M059J (cell line): Measurements from ENCODE around the gene TMC4. TPM values are rescaled to one million over a fixed set of nuclear protein-coding genes. Genes with fewer than 3 reads are reported as not detected.

Experiments used
- DNase-seq: peaks from one replicate; pipeline ENCODE4 v3.0.0-alpha.2; 2012; ENCODE audit warnings: low read depth
- total RNA-seq: library from RNA; depleted of rRNA; stranded (reverse); fragments of >200 nt; shearing (Covaris generic); gene quantifications from 2 replicates; pipeline ENCODE4 v1.2.3, GENCODE V29; 2014; rRNA removed

The TMC4 gene
- total RNA-seq, 1 experiment from 2014 or later = 0.39 TPM

- peak; percentile 31 for DNase-seq
Observed at GRCh38 chr19:54133312-54133956, 39.5 kb downstream of the TMC4 start.

- no peak for DNase-seq
Observed at GRCh38 chr19:54129617-54129996, 43.4 kb downstream of the TMC4 start.

DNA sequence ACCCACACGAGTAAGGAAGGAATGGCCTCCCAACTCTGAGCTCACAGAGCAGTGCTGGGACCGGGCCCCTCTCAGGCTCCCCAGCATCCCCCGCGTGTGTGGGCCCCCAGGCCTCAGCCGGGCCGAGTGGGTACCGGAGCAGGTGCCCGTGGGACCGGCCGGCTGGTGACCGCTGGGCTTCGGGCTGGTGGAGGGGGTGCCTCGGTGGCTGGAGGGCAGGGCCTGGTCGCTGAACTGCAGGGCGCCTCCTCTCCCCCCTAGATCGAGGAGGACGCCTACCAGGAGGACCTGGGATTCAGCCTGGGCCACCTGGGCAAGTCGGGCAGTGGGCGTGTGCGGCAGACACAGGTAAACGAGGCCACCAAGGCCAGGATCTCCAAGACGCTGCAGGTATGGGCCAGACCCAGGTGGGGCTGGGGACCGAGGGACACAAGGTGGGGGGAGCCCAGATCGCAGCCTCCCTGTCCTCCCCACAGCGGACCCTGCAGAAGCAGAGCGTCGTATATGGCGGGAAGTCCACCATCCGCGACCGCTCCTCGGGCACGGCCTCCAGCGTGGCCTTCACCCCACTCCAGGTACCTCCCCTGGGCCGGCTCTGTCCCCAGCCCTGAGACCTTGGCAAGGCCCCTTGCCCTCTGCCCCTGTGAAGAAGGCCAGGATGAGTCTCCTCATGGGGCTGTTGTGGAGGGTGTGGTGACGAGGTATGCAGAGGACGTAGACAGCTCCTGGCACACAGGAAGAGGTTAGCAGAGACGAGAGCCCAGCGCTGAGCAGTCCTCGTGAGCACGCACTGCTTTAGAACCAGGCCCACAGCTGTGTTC lies 44.0 kb downstream of the TMC4 start:
- no peak for DNase-seq

DNA sequence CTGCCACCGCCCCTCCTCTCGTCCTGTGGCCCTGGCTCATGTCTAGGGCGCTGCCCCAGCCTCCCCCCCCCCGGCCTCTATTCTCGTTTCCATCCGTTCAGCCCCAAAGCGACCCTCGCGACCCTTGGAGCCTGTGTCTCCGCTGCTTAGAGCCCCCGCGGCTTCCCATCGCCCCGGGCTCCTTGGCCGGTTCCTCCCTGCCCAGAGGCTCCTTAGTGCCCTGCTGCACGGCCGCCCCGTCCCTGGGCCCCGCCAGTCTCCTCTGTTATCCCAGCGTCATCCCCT lies 44.6 kb downstream of the TMC4 start:
- DNase-seq = no peak

DNA sequence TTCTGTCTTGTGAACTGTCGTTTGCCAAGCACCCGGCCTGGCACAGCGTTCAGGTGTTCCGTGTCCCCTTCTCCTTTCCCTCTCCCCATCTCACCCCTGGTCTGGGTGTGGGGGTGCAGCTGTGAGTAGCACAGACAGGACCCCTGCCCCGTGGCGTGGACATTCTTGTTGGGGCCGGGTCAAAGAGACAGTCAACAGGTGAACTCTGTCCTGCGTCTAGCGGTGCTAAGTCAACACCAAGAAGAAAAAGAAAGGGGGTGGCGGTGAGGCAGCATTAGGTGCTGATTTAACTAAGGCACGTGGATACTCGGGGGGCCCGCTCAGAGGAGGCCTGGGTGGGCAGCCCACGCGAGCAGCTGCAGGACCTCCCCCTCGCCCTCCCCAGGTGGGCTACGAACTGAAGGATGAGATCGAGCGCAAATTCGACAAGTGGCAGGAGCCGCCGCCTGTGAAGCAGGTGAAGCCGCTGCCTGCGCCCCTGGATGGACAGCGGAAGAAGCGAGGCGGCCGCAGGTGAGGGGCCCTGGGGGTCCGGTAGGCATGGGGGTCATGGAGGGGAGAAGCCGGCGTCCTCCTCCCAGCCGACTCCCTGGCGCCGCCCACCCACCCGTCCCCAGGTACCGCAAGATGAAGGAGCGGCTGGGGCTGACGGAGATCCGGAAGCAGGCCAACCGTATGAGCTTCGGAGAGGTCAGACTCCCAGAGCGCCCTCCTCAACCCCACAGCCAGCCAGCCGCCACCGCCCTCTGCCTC lies 45.1 kb downstream of the TMC4 start:
- no peak for DNase-seq

GRCh38 chr19:54125713-54126112 lies 47.2 kb downstream of the TMC4 start:
- DNase-seq = no peak

GRCh38 chr19:54124393-54124792 lies 48.6 kb downstream of the TMC4 start:
- no peak for DNase-seq

DNA sequence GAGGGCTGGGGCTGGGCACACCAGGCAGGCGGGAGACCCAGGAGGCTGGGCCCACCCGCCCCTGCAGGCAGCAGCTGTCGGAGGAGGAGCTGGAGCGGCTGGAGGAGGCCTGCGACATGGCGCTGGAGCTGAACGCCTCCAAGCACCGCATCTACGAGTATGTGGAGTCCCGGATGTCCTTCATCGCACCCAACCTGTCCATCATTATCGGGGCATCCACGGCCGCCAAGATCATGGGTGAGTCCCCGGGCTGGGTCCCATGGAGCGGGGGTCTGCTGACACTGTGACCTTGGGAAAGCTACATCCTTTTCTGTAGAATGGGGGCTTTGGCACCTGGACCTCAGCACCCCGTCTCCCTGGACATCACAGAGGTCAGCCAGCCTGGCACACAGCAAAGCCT lies 49.3 kb downstream of the TMC4 start:
- no peak for DNase-seq

DNA sequence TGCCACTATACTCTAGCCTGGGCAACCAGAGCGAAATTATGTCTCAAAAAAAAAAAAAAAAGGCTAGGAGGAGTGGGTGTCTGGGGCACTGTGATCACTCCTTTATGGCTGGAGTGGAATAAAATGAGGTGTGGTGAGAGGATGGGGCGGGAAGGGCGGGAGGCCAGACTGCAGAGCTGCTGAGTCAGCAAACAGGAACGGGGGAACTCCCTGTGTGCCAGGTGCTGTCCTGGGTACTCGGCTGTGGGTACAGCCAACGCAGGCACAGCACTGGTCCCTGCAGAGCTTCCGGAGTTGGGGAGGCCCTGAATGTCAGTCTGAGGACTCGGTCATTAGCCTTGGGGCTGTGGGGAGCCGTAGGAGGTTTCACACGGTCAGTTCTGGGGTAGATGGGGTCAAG lies 51.7 kb downstream of the TMC4 start:
- no peak for DNase-seq

GRCh38 chr19:54115109-54116063 lies 57.6 kb downstream of the TMC4 start, which contains the start of the genes PRPF31 and TFPT:
Gene PRPF31 (plus strand): TSS chr19:54115754. CDS start chr19:54118279, 2,525 bp downstream.
Gene TFPT (minus strand): TSS chr19:54115657. CDS start chr19:54115269, 388 bp downstream.
- peak; percentile 97 for DNase-seq

DNA sequence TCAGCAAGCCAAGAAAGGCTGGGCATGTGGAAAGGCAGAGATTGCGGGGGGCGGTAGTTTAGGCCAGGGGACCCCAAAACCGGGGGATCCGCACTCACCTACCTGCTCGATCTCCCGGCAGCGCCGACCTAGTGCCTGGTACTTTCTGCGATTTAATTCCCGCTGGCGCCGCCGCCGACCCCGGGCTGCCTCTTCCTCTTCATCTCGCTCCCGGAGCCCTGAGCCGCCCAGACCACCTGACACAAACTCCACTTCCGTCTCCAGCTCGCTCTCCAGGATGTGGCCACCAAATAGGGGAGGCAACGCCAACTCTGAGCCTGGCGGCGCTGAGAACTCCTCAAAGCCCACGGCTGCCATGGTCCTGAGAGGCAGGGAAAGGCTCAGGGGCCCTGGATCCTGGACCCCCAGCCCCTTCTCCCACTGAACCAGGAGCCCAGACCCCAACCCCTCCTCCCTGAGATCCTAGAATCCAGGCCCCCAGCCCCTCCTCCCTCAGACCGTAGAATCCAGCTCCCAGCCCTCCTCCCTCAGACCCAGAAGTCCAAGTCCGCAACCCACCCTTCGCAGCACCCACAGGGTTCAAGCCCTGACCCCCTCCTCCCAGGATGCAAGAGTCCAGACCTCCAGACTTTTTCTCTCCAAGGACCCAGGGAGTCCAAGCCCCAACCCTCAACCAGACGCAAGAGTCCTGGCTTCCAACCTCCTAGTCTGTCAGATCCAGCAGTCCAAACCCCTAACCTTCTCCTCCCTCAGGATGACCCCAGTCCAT lies 58.4 kb downstream of the TMC4 start:
- DNase-seq = no peak

Other genes starting within 250 kb of the TMC4 start
- 0.15 TPM in 1 of 2 replicates, not detected in the other for gene CACNG8, start 210.2 kb downstream of the TMC4 start, total RNA-seq
- gene CACNG6, start 181.5 kb downstream of the TMC4 start, total RNA-seq = 0.07 and 0.12 TPM in 2 replicates
- not detected in 2 replicates for gene VSTM1, start 109.3 kb downstream of the TMC4 start, total RNA-seq
- gene TARM1, start 91.8 kb downstream of the TMC4 start, total RNA-seq = not detected in 2 replicates
- gene OSCAR, start 72.4 kb downstream of the TMC4 start, total RNA-seq = not detected in 2 replicates
- 38.5 and 51.0 TPM in 2 replicates for gene NDUFA3, start 70.3 kb downstream of the TMC4 start, total RNA-seq
- gene TFPT, start 57.5 kb downstream of the TMC4 start, total RNA-seq = 14.7 and 23.5 TPM in 2 replicates
- 68.7 and 90.2 TPM in 2 replicates for gene PRPF31, start 57.4 kb downstream of the TMC4 start, total RNA-seq
- gene CNOT3, start 35.4 kb downstream of the TMC4 start, total RNA-seq = 11.9 and 18.4 TPM in 2 replicates
- 9.1 and 15.1 TPM in 2 replicates for gene LENG1, start 13.4 kb downstream of the TMC4 start, total RNA-seq
- 310 and 461 TPM in 2 replicates for gene MBOAT7, start 16.4 kb upstream of the TMC4 start, total RNA-seq
- 116 and 173 TPM in 2 replicates for gene TSEN34, start 18.1 kb upstream of the TMC4 start, total RNA-seq
- gene RPS9, start 27.7 kb upstream of the TMC4 start, total RNA-seq = 780 and 923 TPM in 2 replicates
- gene LILRB3, start 49.8 kb upstream of the TMC4 start, total RNA-seq = not detected in 2 replicates
- not detected in 2 replicates for gene LILRA6, start 69.6 kb upstream of the TMC4 start, total RNA-seq
- gene LILRB5, start 84.1 kb upstream of the TMC4 start, total RNA-seq = not detected in 2 replicates
- gene LILRB2, start 108.0 kb upstream of the TMC4 start, total RNA-seq = not detected in 2 replicates
- not detected in 2 replicates for gene LILRA5, start 140.0 kb upstream of the TMC4 start, total RNA-seq
- not detected in 2 replicates for gene LILRA4, start 166.0 kb upstream of the TMC4 start, total RNA-seq
- 0.15 TPM in 1 of 2 replicates, not detected in the other for gene LAIR1, start 191.8 kb upstream of the TMC4 start, total RNA-seq
- gene TTYH1, start 242.3 kb upstream of the TMC4 start, total RNA-seq = not detected in 2 replicates